ENCODE measurements around the gene ARFGAP1. TPM values are rescaled to one million over a fixed set of nuclear protein-coding genes. Genes with fewer than 3 reads are reported as not detected.

Gene ARFGAP1
- total RNA-seq, 4 donors from 2014 or later = 34.4 to 306 (median 99.3) TPM

GRCh38 chr20:63232235-63233060 is 40.2 kb upstream of the ARFGAP1 start:
- no peak for DNase-seq
- H3K27me3 ChIP-seq = no peaks in the 10 kb centered on the region
- no peaks in the 10 kb centered on the region for H3K9me3 ChIP-seq
- intact Hi-C loops (cut with DNase I; ENCODE audit: low total_unique reads) = no loop called here
- H3K4me3 ChIP-seq = no peak overlapping the region
- H3K27ac ChIP-seq = no peak overlapping the region
- H3K36me3 ChIP-seq = no peaks in the 10 kb centered on the region
- no peak for TF ChIP-seq POLR2A (IDR thresholded peaks at IDR 0.05)
- H3K4me1 ChIP-seq = no peaks in the 10 kb centered on the region

DNA sequence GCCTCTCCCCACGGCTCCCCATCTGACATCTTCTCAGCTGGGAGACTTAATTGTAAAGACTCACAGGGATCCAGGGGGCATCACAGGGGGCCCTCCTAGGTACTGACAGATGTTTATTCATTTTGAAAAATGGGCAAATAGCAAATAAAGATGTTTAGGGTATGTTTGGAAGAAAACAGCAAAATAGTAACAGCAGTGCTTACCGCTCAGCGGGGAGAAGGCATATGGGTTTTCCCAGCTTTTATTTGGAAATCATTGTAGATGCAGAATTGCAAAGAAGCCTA is 39.6 kb upstream of the ARFGAP1 start:
- intact Hi-C loops (cut with DNase I; ENCODE audit: low total_unique reads) = no loop called here
- H3K9me3 ChIP-seq = no peaks in the 10 kb centered on the region
- TF ChIP-seq, protein P1, sequence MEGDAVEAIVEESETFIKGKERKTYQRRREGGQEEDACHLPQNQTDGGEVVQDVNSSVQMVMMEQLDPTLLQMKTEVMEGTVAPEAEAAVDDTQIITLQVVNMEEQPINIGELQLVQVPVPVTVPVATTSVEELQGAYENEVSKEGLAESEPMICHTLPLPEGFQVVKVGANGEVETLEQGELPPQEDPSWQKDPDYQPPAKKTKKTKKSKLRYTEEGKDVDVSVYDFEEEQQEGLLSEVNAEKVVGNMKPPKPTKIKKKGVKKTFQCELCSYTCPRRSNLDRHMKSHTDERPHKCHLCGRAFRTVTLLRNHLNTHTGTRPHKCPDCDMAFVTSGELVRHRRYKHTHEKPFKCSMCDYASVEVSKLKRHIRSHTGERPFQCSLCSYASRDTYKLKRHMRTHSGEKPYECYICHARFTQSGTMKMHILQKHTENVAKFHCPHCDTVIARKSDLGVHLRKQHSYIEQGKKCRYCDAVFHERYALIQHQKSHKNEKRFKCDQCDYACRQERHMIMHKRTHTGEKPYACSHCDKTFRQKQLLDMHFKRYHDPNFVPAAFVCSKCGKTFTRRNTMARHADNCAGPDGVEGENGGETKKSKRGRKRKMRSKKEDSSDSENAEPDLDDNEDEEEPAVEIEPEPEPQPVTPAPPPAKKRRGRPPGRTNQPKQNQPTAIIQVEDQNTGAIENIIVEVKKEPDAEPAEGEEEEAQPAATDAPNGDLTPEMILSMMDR (IDR thresholded peaks at IDR 0.05) = no peak
- no peak for TF ChIP-seq POLR2A (IDR thresholded peaks at IDR 0.05)
- H3K27me3 ChIP-seq = no peaks in the 10 kb centered on the region
- no peak for DNase-seq
- no peak overlapping the region for H3K4me3 ChIP-seq
- no peak overlapping the region for H3K27ac ChIP-seq
- no peaks in the 10 kb centered on the region for H3K4me1 ChIP-seq
- H3K36me3 ChIP-seq = no peaks in the 10 kb centered on the region

- intact Hi-C loops (cut with DNase I; ENCODE audit: low total_unique reads) = no loop called here
- no peaks in the 10 kb centered on the region for H3K4me1 ChIP-seq
Measured at GRCh38 chr20:63233924-63234323, 38.7 kb upstream of the ARFGAP1 start.

DNA sequence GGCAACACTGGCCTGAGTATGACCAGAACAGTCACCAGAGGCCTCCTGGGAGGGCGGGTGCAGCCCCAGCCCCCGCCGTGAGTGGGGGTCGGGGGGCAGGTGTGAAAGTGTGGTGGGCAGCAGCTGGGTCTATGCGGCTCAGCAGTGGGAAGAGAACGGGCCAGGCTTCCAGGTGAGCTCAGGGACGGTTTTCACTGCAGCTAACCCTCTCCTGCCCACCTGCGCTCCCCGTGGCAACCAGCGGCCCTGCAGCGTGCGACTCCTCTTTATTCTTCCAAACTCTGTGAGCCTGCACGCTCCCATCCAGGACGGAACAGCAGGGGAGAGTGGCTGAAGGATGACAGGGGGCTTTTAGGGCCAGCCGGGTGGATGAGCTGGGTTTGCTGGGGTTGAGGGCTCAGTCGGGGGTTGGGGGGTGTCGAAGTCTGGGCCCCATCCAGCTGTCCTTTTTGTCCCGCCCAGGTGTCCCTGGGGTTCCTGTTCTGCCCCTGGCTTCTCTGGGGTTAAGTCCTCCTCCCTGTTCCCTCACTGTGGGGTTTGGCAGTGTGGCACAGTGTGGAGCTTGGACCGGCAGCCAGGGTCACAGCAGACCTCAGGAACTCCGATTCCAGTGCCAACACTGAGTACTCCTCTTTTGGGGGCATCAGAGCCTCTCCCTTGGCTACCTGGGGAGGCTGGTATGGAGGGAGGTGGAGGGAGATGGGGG is 37.8 kb upstream of the ARFGAP1 start:
- no peaks in the 10 kb centered on the region for H3K36me3 ChIP-seq
- DNase-seq = no peak
- no peaks in the 10 kb centered on the region for H3K9me3 ChIP-seq
- no peak for TF ChIP-seq POLR2A (IDR thresholded peaks at IDR 0.05)
- TF ChIP-seq, protein P1 (IDR thresholded peaks at IDR 0.05) = peak in 1 of 4 experiments; percentile 38
- intact Hi-C loops (cut with DNase I; ENCODE audit: low total_unique reads) = no loop called here
- H3K4me1 ChIP-seq = no peaks in the 10 kb centered on the region
- H3K27ac ChIP-seq = no peak overlapping the region
- no peak overlapping the region for H3K4me3 ChIP-seq
- no peaks in the 10 kb centered on the region for H3K27me3 ChIP-seq

More at GRCh38 chr20:63233924-63234323, 38.7 kb upstream of the ARFGAP1 start:
- no peak overlapping the region for H3K4me3 ChIP-seq
- no peaks in the 10 kb centered on the region for H3K9me3 ChIP-seq
- DNase-seq = no peak
- H3K27ac ChIP-seq = no peak overlapping the region
- TF ChIP-seq POLR2A (IDR thresholded peaks at IDR 0.05) = no peak
- TF ChIP-seq, protein P1 (IDR thresholded peaks at IDR 0.05) = no peak
- no peaks in the 10 kb centered on the region for H3K36me3 ChIP-seq
- no peaks in the 10 kb centered on the region for H3K27me3 ChIP-seq

GRCh38 chr20:63235399-63235983 is 37.1 kb upstream of the ARFGAP1 start, which contains the start of gene BIRC7:
Gene BIRC7 (plus strand): TSS chr20:63235905. CDS start chr20:63236097, 192 bp downstream.
- Histone ChIP-seq H3K4me1 (no peaks in the 10 kb centered on the region), H3K4me3 (no peak within 1 kb of the TSS), H3K36me3 (no peaks in the 10 kb centered on the region), H3K9me3 (no peaks in the 10 kb centered on the region), H3K27ac (no peak within 1 kb of the TSS), H3K27me3 (no peaks in the 10 kb centered on the region)
- TF ChIP-seq, protein P1 (IDR thresholded peaks at IDR 0.05) = no peak
- TF ChIP-seq POLR2A (IDR thresholded peaks at IDR 0.05) = no peak
- intact Hi-C loops (cut with DNase I; ENCODE audit: low total_unique reads) = no loop called here
- DNase-seq = no peak

Measured in uterus (tissue), 4 donors.